ENCODE data around the gene PGBD5.

GRCh38 chr1:230347896-230348295 lies 78.2 kb downstream of the PGBD5 start:
- TF ChIP-seq RAD21 (IDR thresholded peaks at IDR 0.05; ENCODE audit: low read length) (no peak), GABPA (IDR thresholded peaks at IDR 0.05; ENCODE audit: low read depth) (no peak), TEAD4 (IDR thresholded peaks at IDR 0.05; ENCODE audit: borderline replicate concordance, insufficient read depth) (no peak), REST (IDR thresholded peaks at IDR 0.05; ENCODE audit: low read depth, low read length) (no peak), NRF1 (IDR thresholded peaks at IDR 0.05; ENCODE audit: low read depth, low read length) (no peak), CHD2 (IDR thresholded peaks at IDR 0.05; ENCODE audit: low read length, partially characterized antibody) (no peak), SMC3 (IDR thresholded peaks at IDR 0.05; ENCODE audit: low read depth, low read length) (no peak)
- TF ChIP-seq, protein P1, sequence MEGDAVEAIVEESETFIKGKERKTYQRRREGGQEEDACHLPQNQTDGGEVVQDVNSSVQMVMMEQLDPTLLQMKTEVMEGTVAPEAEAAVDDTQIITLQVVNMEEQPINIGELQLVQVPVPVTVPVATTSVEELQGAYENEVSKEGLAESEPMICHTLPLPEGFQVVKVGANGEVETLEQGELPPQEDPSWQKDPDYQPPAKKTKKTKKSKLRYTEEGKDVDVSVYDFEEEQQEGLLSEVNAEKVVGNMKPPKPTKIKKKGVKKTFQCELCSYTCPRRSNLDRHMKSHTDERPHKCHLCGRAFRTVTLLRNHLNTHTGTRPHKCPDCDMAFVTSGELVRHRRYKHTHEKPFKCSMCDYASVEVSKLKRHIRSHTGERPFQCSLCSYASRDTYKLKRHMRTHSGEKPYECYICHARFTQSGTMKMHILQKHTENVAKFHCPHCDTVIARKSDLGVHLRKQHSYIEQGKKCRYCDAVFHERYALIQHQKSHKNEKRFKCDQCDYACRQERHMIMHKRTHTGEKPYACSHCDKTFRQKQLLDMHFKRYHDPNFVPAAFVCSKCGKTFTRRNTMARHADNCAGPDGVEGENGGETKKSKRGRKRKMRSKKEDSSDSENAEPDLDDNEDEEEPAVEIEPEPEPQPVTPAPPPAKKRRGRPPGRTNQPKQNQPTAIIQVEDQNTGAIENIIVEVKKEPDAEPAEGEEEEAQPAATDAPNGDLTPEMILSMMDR (IDR thresholded peaks at IDR 0.05) = no peak

Data from SK-N-SH (cell line).